NT2/D1 (cell line): ENCODE results near the gene POLN.

Experiments
- DNase-seq: peaks from one replicate; pipeline ENCODE4 v3.0.0-alpha.2; 2011; ENCODE audit warnings: low read depth, low spot score
- H3K27me3 ChIP-seq: 2 replicates; pipeline ENCODE4 v1.6.0; 2011; ENCODE audit warnings: mild to moderate bottlenecking; ENCODE audit not compliant: insufficient read length, insufficient read depth
- H3K36me3 ChIP-seq: 2 replicates; pipeline ENCODE4 v1.6.1; 2011; ENCODE audit warnings: mild to moderate bottlenecking, low read length, mixed read lengths; ENCODE audit not compliant: insufficient read depth, insufficient read length
- H3K4me1 ChIP-seq: 2 replicates; pipeline ENCODE4 v1.5.1; 2011; ENCODE audit not compliant: insufficient read depth, insufficient read length
- H3K4me3 ChIP-seq: 2 replicates; pipeline ENCODE4 v1.5.1; 2011; ENCODE audit warnings: low read depth; ENCODE audit not compliant: insufficient read length
- H3K9ac ChIP-seq: 2 replicates; pipeline ENCODE4 v1.6.0; 2011; ENCODE audit warnings: low read depth; ENCODE audit not compliant: insufficient read length
- H3K9me3 ChIP-seq: 2 replicates; pipeline ENCODE4 v1.5.1; 2011; ENCODE audit warnings: mild to moderate bottlenecking, low read length; ENCODE audit not compliant: insufficient read depth
- SUZ12 ChIP-seq: IDR thresholded peaks from 2 replicates; pipeline ENCODE4 v1.6.1; 2011; ENCODE audit not compliant: insufficient read length, insufficient read depth; ENCODE audit errors: extremely low read depth
- YY1 ChIP-seq: IDR thresholded peaks from 2 replicates; pipeline ENCODE4 v1.6.1; 2011; ENCODE audit not compliant: insufficient read length, insufficient read depth
- ZNF274 ChIP-seq: IDR thresholded peaks from 2 replicates; pipeline ENCODE4 v1.6.1; 2011; ENCODE audit warnings: mild to moderate bottlenecking, low read depth, low read length

The POLN gene

GRCh38 chr4:2102045-2102883, 139.7 kb downstream of the POLN start:
- TF ChIP-seq ZNF274, result no peak
- no peak for TF ChIP-seq SUZ12
- H3K9me3 ChIP-seq, result peaks cover 31% of the 10 kb centered on the region
- no peak for DNase-seq
- H3K9ac ChIP-seq, result no peak overlapping the region
- H3K27me3 ChIP-seq, result no peaks in the 10 kb centered on the region
- H3K4me3 ChIP-seq, result no peak overlapping the region
- no peaks in the 10 kb centered on the region for H3K36me3 ChIP-seq
- no peaks in the 10 kb centered on the region for H3K4me1 ChIP-seq

- Histone ChIP-seq H3K36me3 (no peaks in the 10 kb centered on the region), H3K27me3 (no peaks in the 10 kb centered on the region), H3K9me3 (peaks cover 39% of the 10 kb centered on the region), H3K4me1 (no peaks in the 10 kb centered on the region), H3K4me3 (no peak overlapping the region), H3K9ac (no peak overlapping the region)
- DNase-seq, result no peak
- no peak for TF ChIP-seq YY1
- TF ChIP-seq SUZ12, result no peak
- TF ChIP-seq ZNF274, result no peak
These were observed 140.4 kb downstream of the POLN start for GRCh38 chr4:2101346-2102044.

GRCh38 chr4:2096073-2096609, 145.8 kb downstream of the POLN start:
- H3K27me3 ChIP-seq, result no peaks in the 10 kb centered on the region
- TF ChIP-seq SUZ12, result no peak
- TF ChIP-seq YY1, result no peak
- TF ChIP-seq ZNF274, result no peak
- no peak for DNase-seq
- H3K4me1 ChIP-seq, result peaks cover 11% of the 10 kb centered on the region
- H3K4me3 ChIP-seq, result no peak overlapping the region
- peaks cover 13% of the 10 kb centered on the region; the same call in 1 of the 2 replicates for H3K9me3 ChIP-seq
- H3K9ac ChIP-seq, result no peak overlapping the region
- no peaks in the 10 kb centered on the region for H3K36me3 ChIP-seq

GRCh38 chr4:2095236-2096072, 146.5 kb downstream of the POLN start:
- Histone ChIP-seq H3K9ac (no peak overlapping the region), H3K27me3 (no peaks in the 10 kb centered on the region), H3K4me3 (no peak overlapping the region), H3K36me3 (no peaks in the 10 kb centered on the region), H3K4me1 (peaks cover 11% of the 10 kb centered on the region), H3K9me3 (peaks cover 13% of the 10 kb centered on the region; the same call in 1 of the 2 replicates)
- TF ChIP-seq YY1 (no peak), SUZ12 (no peak), ZNF274 (no peak)
- DNase-seq, result no peak

GRCh38 chr4:2094545-2094944, 147.4 kb downstream of the POLN start:
- no peak for TF ChIP-seq ZNF274
- no peak for TF ChIP-seq YY1
- TF ChIP-seq SUZ12, result no peak
- H3K27me3 ChIP-seq, result no peaks in the 10 kb centered on the region

GRCh38 chr4:2093265-2093664, 148.7 kb downstream of the POLN start:
- no peak overlapping the region for H3K9ac ChIP-seq
- peaks cover 11% of the 10 kb centered on the region for H3K4me1 ChIP-seq
- TF ChIP-seq SUZ12, result no peak
- TF ChIP-seq YY1, result no peak
- TF ChIP-seq ZNF274, result no peak
- no peaks in the 10 kb centered on the region for H3K36me3 ChIP-seq
- H3K4me3 ChIP-seq, result no peak overlapping the region
- no peaks in the 10 kb centered on the region for H3K27me3 ChIP-seq
- no peak for DNase-seq
- H3K9me3 ChIP-seq, result peaks cover 13% of the 10 kb centered on the region; the same call in 1 of the 2 replicates

More at GRCh38 chr4:2094545-2094944, 147.4 kb downstream of the POLN start:
- Histone ChIP-seq H3K9me3 (peaks cover 13% of the 10 kb centered on the region; the same call in 1 of the 2 replicates), H3K36me3 (no peaks in the 10 kb centered on the region), H3K4me1 (peaks cover 11% of the 10 kb centered on the region), H3K4me3 (no peak overlapping the region), H3K9ac (no peak overlapping the region)
- no peak for DNase-seq
